ENCODE measurements around the gene LGALS3.
A peak's percentile ranks its signal among the peaks of the same experiment; 100 is the strongest.
"Not testable (repeated sequence)": the region's sequence is repeated elsewhere in the genome, so short reads cannot be mapped to it uniquely, and the experiment has no call there.

The LGALS3 gene

GRCh38 chr14:55129086-55129427, at the start of gene LGALS3:
Gene LGALS3 (plus strand): TSS chr14:55129252. CDS start chr14:55137374, 8,122 bp downstream.
- DNase-seq = no peak

- not testable (repeated sequence) for DNase-seq
Measured at GRCh38 chr14:55079961-55080360, 49.1 kb upstream of the LGALS3 start.

- DNase-seq = no peak
Measured at GRCh38 chr14:55084401-55085059, 44.5 kb upstream of the LGALS3 start.

GRCh38 chr14:55085060-55085660, 43.9 kb upstream of the LGALS3 start:
- DNase-seq = peak; percentile 21

GRCh38 chr14:55086938-55087337, 42.1 kb upstream of the LGALS3 start:
- no peak for DNase-seq

- no peak for DNase-seq
Measured at GRCh38 chr14:55088356-55088755, 40.7 kb upstream of the LGALS3 start.

GRCh38 chr14:55092341-55092740, 36.7 kb upstream of the LGALS3 start:
- DNase-seq = no peak

- no peak for DNase-seq
Measured at GRCh38 chr14:55094292-55095157, 34.5 kb upstream of the LGALS3 start.

GRCh38 chr14:55097881-55098560, 31.0 kb upstream of the LGALS3 start:
- no peak for DNase-seq

- no peak for DNase-seq
Measured at GRCh38 chr14:55098561-55098898, 30.5 kb upstream of the LGALS3 start.

GRCh38 chr14:55099756-55100155, 29.3 kb upstream of the LGALS3 start:
- no peak for DNase-seq

GRCh38 chr14:55101698-55102097, 27.4 kb upstream of the LGALS3 start:
- no peak for DNase-seq

- peak; percentile 34 for DNase-seq
Measured at GRCh38 chr14:55102141-55102621, 26.9 kb upstream of the LGALS3 start.

- DNase-seq = no peak
Measured at GRCh38 chr14:55103005-55103640, 25.9 kb upstream of the LGALS3 start.

- DNase-seq = no peak
Measured at GRCh38 chr14:55103971-55104954, 24.8 kb upstream of the LGALS3 start.

- no peak for DNase-seq
Measured at GRCh38 chr14:55105991-55106390, 23.1 kb upstream of the LGALS3 start.

GRCh38 chr14:55107766-55108554, 21.1 kb upstream of the LGALS3 start:
- no peak for DNase-seq

- no peak for DNase-seq
Measured at GRCh38 chr14:55109836-55110235, 19.2 kb upstream of the LGALS3 start.

- no peak for DNase-seq
Measured at GRCh38 chr14:55111122-55111708, 17.8 kb upstream of the LGALS3 start.

- DNase-seq = no peak
Measured at GRCh38 chr14:55114720-55115119, 14.3 kb upstream of the LGALS3 start.
